Measurements from ENCODE around the gene CD200. TPM values are rescaled to one million over a fixed set of nuclear protein-coding genes. Genes with fewer than 3 reads are reported as not detected.
A peak's percentile ranks its signal among the peaks of the same experiment; 100 is the strongest.

CD200 gene
- total RNA-seq, 4 donors from 2014 or later = 7.2 to 22.9 (median 7.6) TPM

DNA sequence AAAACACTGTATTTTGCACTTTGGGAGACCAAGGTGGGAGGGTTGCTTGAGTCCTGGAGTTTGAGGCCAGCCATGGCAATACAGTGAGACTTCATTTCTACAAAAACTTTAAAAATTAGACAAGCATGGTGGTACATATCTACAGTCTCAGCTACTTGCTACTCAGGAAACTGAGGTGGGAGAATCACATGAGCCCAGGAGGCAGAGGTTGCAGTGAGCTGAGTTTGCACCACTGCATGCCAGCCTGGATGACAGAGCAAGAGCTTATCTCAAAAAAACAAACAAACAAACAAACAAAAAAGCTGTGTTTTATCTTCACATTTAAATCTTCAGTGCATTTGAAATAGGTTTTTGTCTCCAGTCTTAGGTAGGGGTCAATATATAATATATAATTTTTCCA, 34.2 kb upstream of the CD200 start:
- intact Hi-C loops (cut with DNase I) = no loop called here
- Histone ChIP-seq H3K4me1 (peaks cover 0 to 12% (median 10%) of the 10 kb centered on the region in 4 donors), H3K4me3 (no peak overlapping the region), H3K27me3 (no peaks in the 10 kb centered on the region), H3K27ac (replicated peaks in 1 of 4) (no peak overlapping the region), H3K36me3 (no peaks in the 10 kb centered on the region), H3K9me3 (no peaks in the 10 kb centered on the region)
- DNase-seq (ENCODE audit: extremely low spot score) = no peak
- TF ChIP-seq POLR2AphosphoS5 (IDR thresholded peaks at IDR 0.05) (no peak), EP300 (IDR thresholded peaks at IDR 0.05) (no peak), POLR2A (IDR thresholded peaks at IDR 0.05; ENCODE audit: low read depth) (no peak)
- TF ChIP-seq, protein P1, sequence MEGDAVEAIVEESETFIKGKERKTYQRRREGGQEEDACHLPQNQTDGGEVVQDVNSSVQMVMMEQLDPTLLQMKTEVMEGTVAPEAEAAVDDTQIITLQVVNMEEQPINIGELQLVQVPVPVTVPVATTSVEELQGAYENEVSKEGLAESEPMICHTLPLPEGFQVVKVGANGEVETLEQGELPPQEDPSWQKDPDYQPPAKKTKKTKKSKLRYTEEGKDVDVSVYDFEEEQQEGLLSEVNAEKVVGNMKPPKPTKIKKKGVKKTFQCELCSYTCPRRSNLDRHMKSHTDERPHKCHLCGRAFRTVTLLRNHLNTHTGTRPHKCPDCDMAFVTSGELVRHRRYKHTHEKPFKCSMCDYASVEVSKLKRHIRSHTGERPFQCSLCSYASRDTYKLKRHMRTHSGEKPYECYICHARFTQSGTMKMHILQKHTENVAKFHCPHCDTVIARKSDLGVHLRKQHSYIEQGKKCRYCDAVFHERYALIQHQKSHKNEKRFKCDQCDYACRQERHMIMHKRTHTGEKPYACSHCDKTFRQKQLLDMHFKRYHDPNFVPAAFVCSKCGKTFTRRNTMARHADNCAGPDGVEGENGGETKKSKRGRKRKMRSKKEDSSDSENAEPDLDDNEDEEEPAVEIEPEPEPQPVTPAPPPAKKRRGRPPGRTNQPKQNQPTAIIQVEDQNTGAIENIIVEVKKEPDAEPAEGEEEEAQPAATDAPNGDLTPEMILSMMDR (IDR thresholded peaks at IDR 0.05) = no peak

GRCh38 chr3:112302150-112302830, 30.7 kb upstream of the CD200 start:
- intact Hi-C loops (cut with DNase I) = no loop called here
- Histone ChIP-seq H3K27ac (replicated peaks in 1 of 4) (no peak overlapping the region), H3K4me1 (peaks cover 7 to 27% (median 22%) of the 10 kb centered on the region in 4 donors), H3K36me3 (no peaks in the 10 kb centered on the region), H3K4me3 (peak overlapping the region; percentile 41 to 58 (median 53)), H3K27me3 (no peaks in the 10 kb centered on the region), H3K9me3 (no peaks in the 10 kb centered on the region)
- 82% methylated on average over 10 of the region's 11 CpGs for WGBS
- no peak for DNase-seq (ENCODE audit: extremely low spot score)
- TF ChIP-seq POLR2AphosphoS5 (IDR thresholded peaks at IDR 0.05) (no peak), POLR2A (IDR thresholded peaks at IDR 0.05; ENCODE audit: low read depth) (no peak), EP300 (IDR thresholded peaks at IDR 0.05) (no peak)
- TF ChIP-seq, protein P1 (IDR thresholded peaks at IDR 0.05) = no peak

- 38% methylated on average over 12 of the region's 12 CpGs for WGBS
- DNase-seq (ENCODE audit: extremely low spot score) = no peak
- no peaks in the 10 kb centered on the region for H3K27me3 ChIP-seq
- no peaks in the 10 kb centered on the region for H3K9me3 ChIP-seq
- H3K36me3 ChIP-seq = no peaks in the 10 kb centered on the region
- peak overlapping the region; percentile 41 to 58 (median 53) for H3K4me3 ChIP-seq
- peak overlapping the region in 1 of 4 donors; percentile 43 for H3K27ac ChIP-seq (replicated peaks in 1 of 4)
- H3K4me1 ChIP-seq = peaks cover 7 to 27% (median 22%) of the 10 kb centered on the region in 4 donors
- intact Hi-C loops (cut with DNase I) = no loop called here
- TF ChIP-seq EP300 (IDR thresholded peaks at IDR 0.05) = no peak
- TF ChIP-seq, protein P1 (IDR thresholded peaks at IDR 0.05) = no peak
- no peak for TF ChIP-seq POLR2AphosphoS5 (IDR thresholded peaks at IDR 0.05)
- no peak for TF ChIP-seq POLR2A (IDR thresholded peaks at IDR 0.05; ENCODE audit: low read depth)
Measured at GRCh38 chr3:112302881-112303763, 29.8 kb upstream of the CD200 start.

GRCh38 chr3:112303764-112304325, 29.1 kb upstream of the CD200 start:
- no peaks in the 10 kb centered on the region for H3K36me3 ChIP-seq
- no peak for DNase-seq (ENCODE audit: extremely low spot score)
- H3K4me1 ChIP-seq = peaks cover 7 to 27% (median 22%) of the 10 kb centered on the region in 4 donors
- H3K27me3 ChIP-seq = no peaks in the 10 kb centered on the region
- intact Hi-C loops (cut with DNase I) = no loop called here
- TF ChIP-seq EP300 (IDR thresholded peaks at IDR 0.05) (no peak), POLR2AphosphoS5 (IDR thresholded peaks at IDR 0.05) (no peak), POLR2A (IDR thresholded peaks at IDR 0.05; ENCODE audit: low read depth) (no peak)
- TF ChIP-seq, protein P1 (IDR thresholded peaks at IDR 0.05) = no peak
- peak overlapping the region; percentile 41 to 58 (median 53) for H3K4me3 ChIP-seq
- 1% methylated on average over 11 of the region's 11 CpGs for WGBS
- H3K9me3 ChIP-seq = no peaks in the 10 kb centered on the region
- peak overlapping the region in 1 of 4 donors; percentile 43 for H3K27ac ChIP-seq (replicated peaks in 1 of 4)

Data from esophagus muscularis mucosa (tissue), 4 donors.